Esophagus squamous epithelium (tissue), 4 donors: Measurements from ENCODE around the gene VAV2.

Experiments used
- POLR2A ChIP-seq, 4 donors: fragments of 450-650 bp; IDR thresholded peaks; one replicate each; pipeline ENCODE4 v1.6.1; 2017; ENCODE audit warnings: antibody characterized with exemption in 4 of 4, mild to moderate bottlenecking in 4 of 4, moderate library complexity in 3 of 4
- TF ChIP-seq, protein P1 (sequence below), 6 experiments: fragments of 450-650 bp in 4 of 6; fragments of 200-600 bp in 2 of 6; sonication (generic) in 2 of 6; IDR thresholded peaks; one replicate each; pipeline ENCODE4 v1.5.1; 2016 to 2019; ENCODE audit warnings: antibody characterized with exemption in 6 of 6, mild to moderate bottlenecking in 4 of 6, moderate library complexity in 4 of 6

DNA sequence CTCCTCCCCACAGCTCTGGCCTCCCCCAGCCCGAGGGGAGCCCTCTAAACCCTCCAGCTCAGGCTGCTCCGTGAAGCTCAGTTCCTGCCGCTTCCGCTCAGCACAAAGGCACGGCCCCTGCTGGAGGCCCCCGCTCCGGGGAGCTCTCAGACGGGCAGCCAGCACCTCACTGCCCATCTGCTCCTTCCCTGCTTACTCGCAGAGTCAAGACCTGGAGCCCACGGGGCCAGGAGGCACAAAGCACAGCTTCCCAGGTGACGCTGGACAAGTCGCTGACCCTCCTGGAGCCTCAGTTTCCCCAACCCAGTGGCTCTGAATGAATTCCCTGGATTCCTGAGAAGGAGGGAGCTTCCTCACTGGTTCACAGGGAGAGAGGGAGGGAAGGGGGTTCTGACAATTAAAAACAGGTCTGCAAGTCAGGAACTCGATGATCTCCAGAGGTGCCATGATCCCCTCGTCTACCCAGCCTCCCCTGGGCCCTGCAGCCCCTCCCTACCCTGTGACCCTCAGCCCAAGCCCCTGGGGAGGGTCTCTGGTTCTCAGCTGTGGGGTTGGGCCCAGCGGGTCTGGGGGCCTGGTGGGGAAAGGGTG is 36.2 kb downstream of the VAV2 start:
- TF ChIP-seq, protein P1, sequence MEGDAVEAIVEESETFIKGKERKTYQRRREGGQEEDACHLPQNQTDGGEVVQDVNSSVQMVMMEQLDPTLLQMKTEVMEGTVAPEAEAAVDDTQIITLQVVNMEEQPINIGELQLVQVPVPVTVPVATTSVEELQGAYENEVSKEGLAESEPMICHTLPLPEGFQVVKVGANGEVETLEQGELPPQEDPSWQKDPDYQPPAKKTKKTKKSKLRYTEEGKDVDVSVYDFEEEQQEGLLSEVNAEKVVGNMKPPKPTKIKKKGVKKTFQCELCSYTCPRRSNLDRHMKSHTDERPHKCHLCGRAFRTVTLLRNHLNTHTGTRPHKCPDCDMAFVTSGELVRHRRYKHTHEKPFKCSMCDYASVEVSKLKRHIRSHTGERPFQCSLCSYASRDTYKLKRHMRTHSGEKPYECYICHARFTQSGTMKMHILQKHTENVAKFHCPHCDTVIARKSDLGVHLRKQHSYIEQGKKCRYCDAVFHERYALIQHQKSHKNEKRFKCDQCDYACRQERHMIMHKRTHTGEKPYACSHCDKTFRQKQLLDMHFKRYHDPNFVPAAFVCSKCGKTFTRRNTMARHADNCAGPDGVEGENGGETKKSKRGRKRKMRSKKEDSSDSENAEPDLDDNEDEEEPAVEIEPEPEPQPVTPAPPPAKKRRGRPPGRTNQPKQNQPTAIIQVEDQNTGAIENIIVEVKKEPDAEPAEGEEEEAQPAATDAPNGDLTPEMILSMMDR (IDR thresholded peaks at IDR 0.05): no peak
- no peak for TF ChIP-seq POLR2A (IDR thresholded peaks at IDR 0.05)
